EL (cell line): ENCODE measurements around the gene CFP.
A peak's percentile ranks its signal among the peaks of the same experiment; 100 is the strongest.

Experiments used
- DNase-seq: peaks from one replicate; pipeline ENCODE4 v3.0.0-alpha.2; 2016

CFP gene

GRCh38 chrX:47597222-47597621 is 32.5 kb downstream of the CFP start:
- no peak for DNase-seq

- DNase-seq, result no peak
Observed at GRCh38 chrX:47596256-47596655, 33.5 kb downstream of the CFP start.

- DNase-seq, result peak; percentile 28
Observed at GRCh38 chrX:47595716-47596251, 33.9 kb downstream of the CFP start.

- DNase-seq, result no peak
Observed at GRCh38 chrX:47593522-47593921, 36.2 kb downstream of the CFP start.

GRCh38 chrX:47590984-47591383 is 38.7 kb downstream of the CFP start:
- DNase-seq, result no peak

GRCh38 chrX:47587906-47588735 is 41.6 kb downstream of the CFP start:
- no peak for DNase-seq

GRCh38 chrX:47587091-47587891 is 42.4 kb downstream of the CFP start:
- DNase-seq, result no peak

- no peak for DNase-seq
Observed at GRCh38 chrX:47586043-47586787, 43.5 kb downstream of the CFP start.

- DNase-seq, result no peak
Observed at GRCh38 chrX:47585273-47585672, 44.5 kb downstream of the CFP start.

- DNase-seq, result no peak
Observed at GRCh38 chrX:47584714-47585113, 45.0 kb downstream of the CFP start.

- DNase-seq, result no peak
Observed at GRCh38 chrX:47583240-47583861, 46.4 kb downstream of the CFP start.

GRCh38 chrX:47581731-47582647 is 47.7 kb downstream of the CFP start, which contains the start of gene TIMP1:
TSS of gene TIMP1 (plus strand) at chrX:47582436. CDS start at chrX:47583416, 980 bp downstream.
- DNase-seq, result peak; percentile 92

- DNase-seq, result peak; percentile 59
Observed at GRCh38 chrX:47579537-47579936, 50.2 kb downstream of the CFP start.

GRCh38 chrX:47578692-47579091 is 51.0 kb downstream of the CFP start:
- DNase-seq, result no peak

GRCh38 chrX:47577901-47578300 is 51.8 kb downstream of the CFP start:
- no peak for DNase-seq

- no peak for DNase-seq
Observed at GRCh38 chrX:47577424-47577823, 52.3 kb downstream of the CFP start.

GRCh38 chrX:47576021-47576898 is 53.5 kb downstream of the CFP start:
- DNase-seq, result no peak

GRCh38 chrX:47574547-47575301 is 55.0 kb downstream of the CFP start:
- DNase-seq, result no peak

- no peak for DNase-seq
Observed at GRCh38 chrX:47574076-47574546, 55.6 kb downstream of the CFP start.
